T-helper 9 cell (primary cell): ENCODE measurements around the gene GALNT9.

ENCODE experiments used
- DNase-seq: peaks from one replicate; pipeline ENCODE4 v3.0.0-alpha.2; 2020

Gene GALNT9

GRCh38 chr12:132325733-132326130 is 3.7 kb downstream of the GALNT9 start:
- no peak for DNase-seq

GRCh38 chr12:132324841-132325732 is 4.3 kb downstream of the GALNT9 start:
- DNase-seq: no peak

GRCh38 chr12:132324173-132324572 is 5.2 kb downstream of the GALNT9 start:
- no peak for DNase-seq

GRCh38 chr12:132323171-132324010 is 6.0 kb downstream of the GALNT9 start:
- DNase-seq: no peak

GRCh38 chr12:132322206-132323132 is 6.9 kb downstream of the GALNT9 start:
- DNase-seq: no peak

GRCh38 chr12:132321321-132322118 is 7.9 kb downstream of the GALNT9 start:
- no peak for DNase-seq

- no peak for DNase-seq
These were observed 8.6 kb downstream of the GALNT9 start for GRCh38 chr12:132320767-132321211.

- DNase-seq: no peak
These were observed 9.3 kb downstream of the GALNT9 start for GRCh38 chr12:132319991-132320570.

GRCh38 chr12:132319359-132319950 is 9.9 kb downstream of the GALNT9 start:
- DNase-seq: no peak

GRCh38 chr12:132318618-132319033 is 10.8 kb downstream of the GALNT9 start:
- DNase-seq: no peak

GRCh38 chr12:132318135-132318534 is 11.3 kb downstream of the GALNT9 start:
- no peak for DNase-seq

- no peak for DNase-seq
These were observed 12.0 kb downstream of the GALNT9 start for GRCh38 chr12:132317233-132317938.

- DNase-seq: no peak
These were observed 12.7 kb downstream of the GALNT9 start for GRCh38 chr12:132316497-132317232.

GRCh38 chr12:132315951-132316350 is 13.4 kb downstream of the GALNT9 start:
- no peak for DNase-seq

- DNase-seq: no peak
These were observed 13.9 kb downstream of the GALNT9 start for GRCh38 chr12:132315507-132315906.

- DNase-seq: no peak
These were observed 14.7 kb downstream of the GALNT9 start for GRCh38 chr12:132314516-132315233.

GRCh38 chr12:132314035-132314434 is 15.4 kb downstream of the GALNT9 start:
- DNase-seq: no peak

GRCh38 chr12:132313182-132313581 is 16.2 kb downstream of the GALNT9 start:
- no peak for DNase-seq

GRCh38 chr12:132312516-132312915 is 16.9 kb downstream of the GALNT9 start:
- no peak for DNase-seq
